KMS-11 (cell line): ENCODE results near the gene CHST13.

ENCODE experiments used
- H2AFZ ChIP-seq: fragments of 200-600 bp; sonication (generic); 2 replicates; pipeline ENCODE4 v1.6.1; 2016; ENCODE audit warnings: antibody characterized with exemption, mixed run types, low read depth
- H3K27ac ChIP-seq: fragments of 200-600 bp; sonication (generic); 2 replicates; pipeline ENCODE4 v1.6.1; 2016; ENCODE audit warnings: mild to moderate bottlenecking, mixed run types
- H3K27me3 ChIP-seq: fragments of 200-600 bp; sonication (generic); 2 replicates; pipeline ENCODE4 v1.6.1; 2017; ENCODE audit warnings: mild to moderate bottlenecking, low read depth, mixed run types, moderate library complexity; ENCODE audit not compliant: insufficient read depth
- H3K36me3 ChIP-seq: fragments of 200-600 bp; sonication (generic); 2 replicates; pipeline ENCODE4 v1.6.1; 2017; ENCODE audit warnings: mild to moderate bottlenecking, mixed run types; ENCODE audit not compliant: insufficient read depth
- H3K4me1 ChIP-seq: fragments of 200-600 bp; sonication (generic); 2 replicates; pipeline ENCODE4 v1.6.1; 2016; ENCODE audit warnings: mild to moderate bottlenecking, low read depth, mixed run types; ENCODE audit not compliant: poor library complexity, severe bottlenecking
- H3K4me2 ChIP-seq: fragments of 200-600 bp; sonication (generic); 2 replicates; pipeline ENCODE4 v1.7.0; 2016; ENCODE audit warnings: mild to moderate bottlenecking, mixed run types
- H3K4me3 ChIP-seq: fragments of 200-600 bp; sonication (generic); IDR thresholded peaks from 2 replicates; pipeline ENCODE4 v1.6.1; 2017; ENCODE audit warnings: low read depth, low read length, mixed read lengths; ENCODE audit not compliant: insufficient read depth
- H3K79me2 ChIP-seq: fragments of 200-600 bp; sonication (generic); 2 replicates; pipeline ENCODE4 v1.6.1; 2016; ENCODE audit warnings: low read depth, mixed run types; ENCODE audit not compliant: insufficient read depth
- H3K9ac ChIP-seq: fragments of 200-600 bp; sonication (generic); 2 replicates; pipeline ENCODE4 v1.6.1; 2016; ENCODE audit warnings: mild to moderate bottlenecking, mixed run types
- H4K20me1 ChIP-seq: fragments of 200-600 bp; sonication (generic); 2 replicates; pipeline ENCODE4 v1.6.1; 2016; ENCODE audit warnings: mild to moderate bottlenecking, mixed run types; ENCODE audit not compliant: insufficient read depth
- TF ChIP-seq, protein P1 (sequence below): fragments of 200-600 bp; sonication (generic); conservative IDR thresholded peaks from 2 replicates; pipeline ENCODE4 v1.6.1; 2017; ENCODE audit warnings: low read depth, mild to moderate bottlenecking, antibody characterized with exemption, low read length, moderate library complexity, mixed read lengths

The CHST13 gene

DNA sequence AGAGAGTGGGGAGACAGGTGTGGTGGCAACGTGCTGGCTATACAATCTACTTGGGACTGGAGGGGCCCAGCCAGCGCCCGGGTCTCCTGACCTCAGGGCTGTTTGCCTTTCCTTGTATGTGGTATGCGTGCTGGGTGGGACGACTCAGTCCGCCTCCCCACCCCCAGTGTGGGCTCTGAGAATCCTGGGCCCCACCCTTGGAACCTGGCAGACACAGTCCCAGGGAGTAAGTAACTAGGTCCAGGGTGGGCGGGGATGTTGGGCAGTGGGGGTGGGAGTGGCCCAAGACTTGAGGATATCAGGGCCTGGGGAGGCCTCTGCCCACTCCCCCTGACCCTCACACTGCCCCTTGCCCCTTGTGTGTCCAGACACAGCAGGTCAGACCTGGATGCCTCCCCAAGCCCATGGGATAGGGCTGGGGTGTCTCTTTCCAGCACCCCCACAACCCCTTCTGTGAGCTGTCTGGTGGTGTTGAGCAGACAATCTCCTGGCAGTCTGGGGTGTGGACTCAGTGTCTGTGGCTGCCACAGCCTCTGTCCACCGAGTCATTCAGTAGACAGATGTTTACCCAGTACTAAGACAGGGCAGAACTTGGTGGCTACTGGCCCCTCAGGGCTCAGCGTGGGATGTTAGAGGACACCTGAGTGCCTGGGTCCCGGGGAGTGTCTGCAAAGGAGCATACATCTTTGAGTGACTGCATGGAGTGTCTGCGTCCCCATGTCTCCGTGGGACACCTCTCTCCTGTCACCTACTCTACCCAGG lies 1.3 kb downstream of the CHST13 start:
- H3K9ac ChIP-seq = no peak overlapping the region
- no peak overlapping the region for H3K4me3 ChIP-seq
- H3K4me2 ChIP-seq = no peak overlapping the region

DNA sequence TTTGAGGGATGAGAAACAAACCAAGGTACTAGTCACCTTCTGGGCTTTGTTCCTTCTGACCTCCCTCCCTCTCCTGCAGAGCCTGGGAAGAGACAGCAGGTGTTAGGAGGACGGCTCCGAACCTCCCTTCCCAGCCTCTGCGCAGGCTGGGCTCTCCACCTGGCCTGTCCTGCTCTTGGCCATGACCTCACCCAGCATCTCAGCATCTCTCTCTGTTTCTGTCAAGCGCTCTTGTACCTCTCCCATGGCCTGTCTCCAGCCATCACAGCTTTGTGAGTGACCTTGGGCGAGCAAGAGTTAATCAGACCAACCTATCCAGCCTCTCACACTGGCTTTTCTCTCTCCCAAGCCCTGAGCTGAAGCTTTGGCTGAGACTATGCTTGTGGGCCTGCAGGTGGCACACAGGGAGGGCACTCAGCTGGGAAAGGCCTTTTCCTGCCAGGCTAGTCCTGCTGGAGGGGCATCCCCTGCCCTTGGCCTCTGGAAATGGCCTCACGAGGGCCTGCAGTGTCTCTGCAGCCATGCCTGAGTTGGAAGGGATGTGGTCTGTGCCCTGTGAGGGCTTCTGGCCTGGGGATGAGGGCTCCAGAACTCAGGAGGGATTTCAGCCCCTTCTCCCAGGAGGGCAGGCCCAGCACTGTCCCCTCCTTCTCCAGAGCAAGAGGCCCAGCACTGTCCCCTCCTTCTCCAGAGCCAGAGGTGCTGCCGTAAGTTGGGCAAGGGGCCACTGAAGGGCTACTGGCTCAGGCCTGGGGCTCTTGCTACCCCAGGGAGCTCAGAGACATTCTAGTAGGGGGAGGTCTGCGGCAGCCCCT lies 2.1 kb downstream of the CHST13 start:
- H3K27me3 ChIP-seq = no peaks in the 10 kb centered on the region
- no peaks in the 10 kb centered on the region for H3K4me1 ChIP-seq
- TF ChIP-seq, protein P1, sequence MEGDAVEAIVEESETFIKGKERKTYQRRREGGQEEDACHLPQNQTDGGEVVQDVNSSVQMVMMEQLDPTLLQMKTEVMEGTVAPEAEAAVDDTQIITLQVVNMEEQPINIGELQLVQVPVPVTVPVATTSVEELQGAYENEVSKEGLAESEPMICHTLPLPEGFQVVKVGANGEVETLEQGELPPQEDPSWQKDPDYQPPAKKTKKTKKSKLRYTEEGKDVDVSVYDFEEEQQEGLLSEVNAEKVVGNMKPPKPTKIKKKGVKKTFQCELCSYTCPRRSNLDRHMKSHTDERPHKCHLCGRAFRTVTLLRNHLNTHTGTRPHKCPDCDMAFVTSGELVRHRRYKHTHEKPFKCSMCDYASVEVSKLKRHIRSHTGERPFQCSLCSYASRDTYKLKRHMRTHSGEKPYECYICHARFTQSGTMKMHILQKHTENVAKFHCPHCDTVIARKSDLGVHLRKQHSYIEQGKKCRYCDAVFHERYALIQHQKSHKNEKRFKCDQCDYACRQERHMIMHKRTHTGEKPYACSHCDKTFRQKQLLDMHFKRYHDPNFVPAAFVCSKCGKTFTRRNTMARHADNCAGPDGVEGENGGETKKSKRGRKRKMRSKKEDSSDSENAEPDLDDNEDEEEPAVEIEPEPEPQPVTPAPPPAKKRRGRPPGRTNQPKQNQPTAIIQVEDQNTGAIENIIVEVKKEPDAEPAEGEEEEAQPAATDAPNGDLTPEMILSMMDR = no peak
- no peak overlapping the region for H3K9ac ChIP-seq
- no peak overlapping the region for H3K4me3 ChIP-seq
- no peaks in the 10 kb centered on the region for H4K20me1 ChIP-seq
- H3K79me2 ChIP-seq = no peaks in the 10 kb centered on the region
- no peaks in the 10 kb centered on the region for H3K36me3 ChIP-seq
- H2AFZ ChIP-seq = no peak overlapping the region
- H3K4me2 ChIP-seq = no peak overlapping the region
- no peak overlapping the region for H3K27ac ChIP-seq

More for the DNA sequence above, 1.3 kb downstream of the CHST13 start:
- Histone ChIP-seq H2AFZ (no peak overlapping the region), H3K4me1 (no peaks in the 10 kb centered on the region), H4K20me1 (no peaks in the 10 kb centered on the region), H3K27ac (no peak overlapping the region), H3K79me2 (no peaks in the 10 kb centered on the region), H3K36me3 (no peaks in the 10 kb centered on the region), H3K27me3 (0 out of 2 replicates have a peak, but pooled peaks cover 2% of the 10 kb centered on the region)
- TF ChIP-seq, protein P1 = no peak

DNA sequence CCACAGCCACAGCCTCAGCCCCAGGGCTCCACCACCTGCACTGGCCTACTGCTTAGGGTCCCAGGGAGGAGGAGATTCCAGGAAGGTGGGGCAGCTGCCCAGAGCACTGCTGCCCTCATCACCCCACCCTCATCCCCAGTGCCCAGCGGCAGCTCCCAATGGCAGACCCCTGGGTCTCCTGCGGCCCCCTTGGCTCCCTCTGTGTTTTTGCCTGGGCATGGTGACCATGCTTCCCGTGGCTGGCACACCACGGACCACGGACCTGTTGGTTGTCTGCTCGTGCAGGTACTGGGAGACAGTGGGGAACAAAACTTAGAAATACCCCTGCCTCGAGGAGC lies 2.7 kb downstream of the CHST13 start:
- no peak overlapping the region for H3K4me3 ChIP-seq
- TF ChIP-seq, protein P1 = no peak
- no peak overlapping the region for H3K27ac ChIP-seq

DNA sequence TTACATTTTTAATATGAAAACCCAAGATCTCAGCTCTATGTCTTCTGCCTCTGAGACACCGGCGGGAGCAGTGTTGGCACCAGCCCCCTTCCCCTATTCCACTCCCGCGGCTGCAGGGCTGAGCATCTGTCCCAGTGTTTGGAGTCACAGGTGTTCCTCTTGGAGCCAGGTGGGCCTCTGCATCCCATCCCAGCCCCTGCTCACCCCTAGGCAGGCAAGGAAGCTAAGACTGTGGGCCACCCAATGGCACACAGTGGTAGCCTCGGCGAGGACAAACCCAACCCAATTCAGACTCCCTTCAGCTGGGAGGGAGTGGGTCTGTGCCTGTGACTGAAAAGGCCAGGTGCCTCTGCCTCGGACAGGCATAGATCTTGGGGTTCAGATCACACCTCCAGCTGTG lies 3.1 kb downstream of the CHST13 start:
- no peaks in the 10 kb centered on the region for H3K79me2 ChIP-seq
- H3K4me3 ChIP-seq = no peak overlapping the region
- H3K36me3 ChIP-seq = no peaks in the 10 kb centered on the region
- TF ChIP-seq, protein P1 = no peak
- no peak overlapping the region for H3K4me2 ChIP-seq
- H3K27ac ChIP-seq = no peak overlapping the region
- H4K20me1 ChIP-seq = no peaks in the 10 kb centered on the region
- H3K27me3 ChIP-seq = 0 out of 2 replicates have a peak, but pooled peaks cover under 1% of the 10 kb centered on the region
- H3K4me1 ChIP-seq = no peaks in the 10 kb centered on the region
- no peak overlapping the region for H2AFZ ChIP-seq
- H3K9ac ChIP-seq = no peak overlapping the region

More for the DNA sequence above, 2.7 kb downstream of the CHST13 start:
- no peaks in the 10 kb centered on the region for H3K79me2 ChIP-seq
- H3K9ac ChIP-seq = no peak overlapping the region
- no peaks in the 10 kb centered on the region for H3K27me3 ChIP-seq
- H2AFZ ChIP-seq = no peak overlapping the region
- H3K4me1 ChIP-seq = no peaks in the 10 kb centered on the region
- H3K36me3 ChIP-seq = no peaks in the 10 kb centered on the region
- H3K4me2 ChIP-seq = no peak overlapping the region
- no peaks in the 10 kb centered on the region for H4K20me1 ChIP-seq
